Measurements from ENCODE around the gene AKR1C4.

Gene AKR1C4

DNA sequence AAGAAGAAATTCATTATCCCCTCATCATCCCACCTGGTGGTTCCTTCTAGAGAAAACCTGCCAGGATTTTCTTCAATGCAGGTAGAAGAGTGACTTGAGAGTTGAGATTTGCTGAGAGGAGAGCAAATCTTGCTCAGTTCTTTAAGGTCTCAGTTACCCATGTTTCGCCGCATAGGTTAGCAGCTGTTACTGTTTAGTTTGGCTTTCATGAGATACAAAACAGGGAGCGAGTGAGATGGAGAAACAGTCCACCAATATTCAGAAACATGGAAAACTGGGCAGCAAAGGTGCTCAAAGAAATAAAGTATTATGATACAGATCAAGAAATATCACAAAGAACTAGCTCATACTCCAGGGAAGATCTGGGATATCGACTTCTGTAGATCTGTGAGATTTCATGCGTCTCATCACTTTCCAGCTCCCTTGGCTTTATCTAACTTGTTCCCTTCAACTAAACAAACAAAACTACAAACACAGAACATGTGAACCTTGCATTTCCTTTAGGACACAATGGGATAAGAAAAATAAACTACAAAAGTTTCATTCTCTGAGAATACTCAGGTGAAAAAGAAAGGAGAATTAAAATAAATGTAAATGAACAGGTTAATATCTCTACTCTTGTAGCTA lies 63.4 kb downstream of the AKR1C4 start:
- Histone ChIP-seq H3K36me3 (ENCODE audit: control insufficient read depth in 2 of 2, insufficient read depth in 1 of 2, low read length in 2 of 2) (no peaks in the 10 kb centered on the region), H3K9me3 (ENCODE audit: control insufficient read depth, insufficient read depth, low read depth, low read length) (no peaks in the 10 kb centered on the region), H3K4me1 (ENCODE audit: control insufficient read depth, insufficient read depth, low read length) (no peaks in the 10 kb centered on the region), H3K27ac (ENCODE audit: extremely low read depth, low read depth, low read length) (no peak overlapping the region), H3K4me3 (ENCODE audit: low read depth, low read length) (no peak overlapping the region)
- CTCF ChIA-PET: interaction anchor here (0.9 kb wide), 1 partner anchor 123 kb away, joined by 3 read pairs; no protein-coding TSS in a partner anchor
- POLR2A ChIA-PET: no interaction called here
- TF ChIP-seq ZNF48 (tag by site-specific recombination; IDR thresholded peaks at IDR 0.05) (no peak), BCL11B (tag by site-specific recombination; IDR thresholded peaks at IDR 0.05; ENCODE audit: low read depth) (no peak), KLF9 (tag by site-specific recombination; IDR thresholded peaks at IDR 0.05; ENCODE audit: low read depth) (no peak), ZNF391 (tag by site-specific recombination; IDR thresholded peaks at IDR 0.05; ENCODE audit: borderline replicate concordance, low read depth) (no peak), EGR2 (tag by site-specific recombination; IDR thresholded peaks at IDR 0.05; ENCODE audit: low read depth) (no peak), MEIS1 (CRISPR knock-in tag; IDR thresholded peaks at IDR 0.05; ENCODE audit: borderline replicate concordance) (no peak), ZNF274 (IDR thresholded peaks at IDR 0.05; ENCODE audit: low read length) (no peak), ZNF274 (tag by site-specific recombination; IDR thresholded peaks at IDR 0.05; ENCODE audit: borderline replicate concordance) (no peak), ZNF202 (tag by site-specific recombination; IDR thresholded peaks at IDR 0.05; ENCODE audit: borderline replicate concordance) (no peak), KLF1 (tag by site-specific recombination; IDR thresholded peaks at IDR 0.05) (no peak), ZNF350 (tag by site-specific recombination; IDR thresholded peaks at IDR 0.05) (no peak), ZNF433 (tag by site-specific recombination; IDR thresholded peaks at IDR 0.05; ENCODE audit: low read depth) (no peak), ZNF560 (tag by site-specific recombination; IDR thresholded peaks at IDR 0.05; ENCODE audit: borderline replicate concordance) (no peak)

DNA sequence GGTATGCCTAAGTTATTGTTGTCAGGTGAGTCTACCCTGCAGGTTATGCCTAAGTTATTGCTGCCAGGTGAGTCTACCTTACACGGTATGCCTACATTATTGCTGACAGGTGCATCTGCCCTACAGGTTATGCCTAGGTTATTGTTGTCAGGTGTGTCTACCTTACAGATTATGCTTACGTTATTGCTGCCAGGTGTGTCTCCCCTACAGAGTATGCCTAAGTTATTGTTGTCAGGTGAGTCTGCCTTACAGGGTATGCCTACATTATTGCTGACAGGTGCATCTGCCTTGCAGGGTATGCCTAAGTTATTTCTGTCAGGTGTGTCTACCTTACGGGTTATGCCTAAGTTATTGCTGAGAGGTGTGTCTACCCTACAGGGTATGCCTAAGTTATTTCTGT lies 64.2 kb downstream of the AKR1C4 start:
- CTCF ChIA-PET: no interaction called here
- Histone ChIP-seq H3K9me3 (ENCODE audit: control insufficient read depth, insufficient read depth, low read depth, low read length) (no peaks in the 10 kb centered on the region), H3K27ac (ENCODE audit: extremely low read depth, low read depth, low read length) (no peak overlapping the region), H3K4me3 (ENCODE audit: low read depth, low read length) (no peak overlapping the region), H3K4me1 (ENCODE audit: control insufficient read depth, insufficient read depth, low read length) (no peaks in the 10 kb centered on the region), H3K36me3 (ENCODE audit: control insufficient read depth in 2 of 2, insufficient read depth in 1 of 2, low read length in 2 of 2) (no peaks in the 10 kb centered on the region)
- POLR2A ChIA-PET: no interaction called here
- TF ChIP-seq ZNF19 (tag by site-specific recombination; IDR thresholded peaks at IDR 0.05; ENCODE audit: low read depth) (no peak), ZNF585B (tag by site-specific recombination; IDR thresholded peaks at IDR 0.05) (no peak), ZSCAN16 (tag by site-specific recombination; IDR thresholded peaks at IDR 0.05) (no peak)
- TF ChIP-seq, protein P1, sequence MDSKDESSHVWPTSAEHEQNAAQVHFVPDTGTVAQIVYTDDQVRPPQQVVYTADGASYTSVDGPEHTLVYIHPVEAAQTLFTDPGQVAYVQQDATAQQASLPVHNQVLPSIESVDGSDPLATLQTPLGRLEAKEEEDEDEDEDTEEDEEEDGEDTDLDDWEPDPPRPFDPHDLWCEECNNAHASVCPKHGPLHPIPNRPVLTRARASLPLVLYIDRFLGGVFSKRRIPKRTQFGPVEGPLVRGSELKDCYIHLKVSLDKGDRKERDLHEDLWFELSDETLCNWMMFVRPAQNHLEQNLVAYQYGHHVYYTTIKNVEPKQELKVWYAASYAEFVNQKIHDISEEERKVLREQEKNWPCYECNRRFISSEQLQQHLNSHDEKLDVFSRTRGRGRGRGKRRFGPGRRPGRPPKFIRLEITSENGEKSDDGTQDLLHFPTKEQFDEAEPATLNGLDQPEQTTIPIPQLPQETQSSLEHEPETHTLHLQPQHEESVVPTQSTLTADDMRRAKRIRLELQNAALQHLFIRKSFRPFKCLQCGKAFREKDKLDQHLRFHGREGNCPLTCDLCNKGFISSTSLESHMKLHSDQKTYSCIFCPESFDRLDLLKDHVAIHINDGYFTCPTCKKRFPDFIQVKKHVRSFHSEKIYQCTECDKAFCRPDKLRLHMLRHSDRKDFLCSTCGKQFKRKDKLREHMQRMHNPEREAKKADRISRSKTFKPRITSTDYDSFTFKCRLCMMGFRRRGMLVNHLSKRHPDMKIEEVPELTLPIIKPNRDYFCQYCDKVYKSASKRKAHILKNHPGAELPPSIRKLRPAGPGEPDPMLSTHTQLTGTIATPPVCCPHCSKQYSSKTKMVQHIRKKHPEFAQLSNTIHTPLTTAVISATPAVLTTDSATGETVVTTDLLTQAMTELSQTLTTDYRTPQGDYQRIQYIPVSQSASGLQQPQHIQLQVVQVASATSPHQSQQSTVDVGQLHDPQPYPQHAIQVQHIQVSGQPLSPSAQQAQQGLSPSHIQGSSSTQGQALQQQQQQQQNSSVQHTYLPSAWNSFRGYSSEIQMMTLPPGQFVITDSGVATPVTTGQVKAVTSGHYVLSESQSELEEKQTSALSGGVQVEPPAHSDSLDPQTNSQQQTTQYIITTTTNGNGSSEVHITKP (tag by site-specific recombination; IDR thresholded peaks at IDR 0.05): no peak
- TF ChIP-seq, protein P2, sequence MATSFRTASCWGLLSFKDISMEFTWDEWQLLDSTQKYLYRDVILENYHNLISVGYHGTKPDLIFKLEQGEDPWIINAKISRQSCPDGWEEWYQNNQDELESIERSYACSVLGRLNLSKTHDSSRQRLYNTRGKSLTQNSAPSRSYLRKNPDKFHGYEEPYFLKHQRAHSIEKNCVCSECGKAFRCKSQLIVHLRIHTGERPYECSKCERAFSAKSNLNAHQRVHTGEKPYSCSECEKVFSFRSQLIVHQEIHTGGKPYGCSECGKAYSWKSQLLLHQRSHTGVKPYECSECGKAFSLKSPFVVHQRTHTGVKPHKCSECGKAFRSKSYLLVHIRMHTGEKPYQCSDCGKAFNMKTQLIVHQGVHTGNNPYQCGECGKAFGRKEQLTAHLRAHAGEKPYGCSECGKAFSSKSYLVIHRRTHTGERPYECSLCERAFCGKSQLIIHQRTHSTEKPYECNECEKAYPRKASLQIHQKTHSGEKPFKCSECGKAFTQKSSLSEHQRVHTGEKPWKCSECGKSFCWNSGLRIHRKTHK (tag by site-specific recombination; IDR thresholded peaks at IDR 0.05): no peak
